Inferior parietal cortex (tissue), 1 donor: ENCODE results near the gene RUNX2.
"Not testable (repeated sequence)": the region's sequence is repeated elsewhere in the genome, so short reads cannot be mapped to it uniquely, and the experiment has no call there.

ENCODE experiments used
- DNase-seq: peaks from one replicate; pipeline ENCODE4 v3.0.0-alpha.2; 2016; ENCODE audit errors: extremely low spot score

The RUNX2 gene

DNA sequence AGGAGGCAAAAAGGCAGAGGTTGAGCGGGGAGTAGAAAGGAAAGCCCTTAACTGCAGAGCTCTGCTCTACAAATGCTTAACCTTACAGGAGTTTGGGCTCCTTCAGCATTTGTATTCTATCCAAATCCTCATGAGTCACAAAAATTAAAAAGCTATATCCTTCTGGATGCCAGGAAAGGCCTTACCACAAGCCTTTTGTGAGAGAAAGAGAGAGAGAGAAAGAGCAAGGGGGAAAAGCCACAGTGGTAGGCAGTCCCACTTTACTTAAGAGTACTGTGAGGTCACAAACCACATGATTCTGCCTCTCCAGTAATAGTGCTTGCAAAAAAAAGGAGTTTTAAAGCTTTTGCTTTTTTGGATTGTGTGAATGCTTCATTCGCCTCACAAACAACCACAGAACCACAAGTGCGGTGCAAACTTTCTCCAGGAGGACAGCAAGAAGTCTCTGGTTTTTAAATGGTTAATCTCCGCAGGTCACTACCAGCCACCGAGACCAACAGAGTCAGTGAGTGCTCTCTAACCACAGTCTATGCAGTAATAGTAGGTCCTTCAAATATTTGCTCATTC is at the start of gene RUNX2:
Gene RUNX2, plus strand, starts transcription at position 375 of the 567 bp plus-strand sequence. CDS start 397 bp downstream, outside the sequence.
- no peak for DNase-seq

DNA sequence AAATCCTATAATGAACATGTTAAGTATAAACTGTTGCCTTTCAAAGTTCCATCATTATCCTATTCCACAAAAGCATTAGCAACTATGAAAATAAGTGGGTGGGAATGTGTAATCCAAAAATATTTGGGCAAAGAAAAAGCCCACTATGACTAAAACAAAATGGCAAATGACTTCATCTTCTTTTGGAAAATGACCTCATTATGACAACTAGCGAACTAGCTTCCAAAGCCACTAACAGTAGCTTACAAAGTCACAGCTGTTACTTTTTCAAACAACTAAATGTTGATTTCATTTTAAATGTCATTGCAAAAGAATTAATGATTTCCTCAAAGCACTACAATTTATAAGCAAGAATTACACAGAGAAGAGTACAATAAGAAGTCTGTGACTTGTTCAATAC is 49.8 kb upstream of the RUNX2 start:
- DNase-seq: no peak

DNA sequence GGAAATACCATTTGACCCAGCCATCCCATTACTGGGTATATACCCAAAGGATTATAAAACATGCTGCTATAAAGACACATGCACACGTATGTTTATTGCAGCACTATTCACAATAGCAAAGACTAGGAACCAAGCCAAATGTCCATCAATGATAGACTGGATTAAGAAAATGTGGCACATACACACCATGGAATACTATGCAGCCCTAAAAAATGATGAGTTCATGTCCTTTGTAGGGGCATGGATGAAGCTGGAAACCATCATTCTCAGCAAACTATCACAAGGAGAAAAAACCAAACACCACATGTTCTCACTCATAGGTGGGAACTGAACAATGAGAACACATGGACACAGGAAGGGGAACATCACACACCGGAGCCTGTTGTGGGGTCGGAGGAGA is 41.4 kb upstream of the RUNX2 start:
- not testable (repeated sequence) for DNase-seq

DNA sequence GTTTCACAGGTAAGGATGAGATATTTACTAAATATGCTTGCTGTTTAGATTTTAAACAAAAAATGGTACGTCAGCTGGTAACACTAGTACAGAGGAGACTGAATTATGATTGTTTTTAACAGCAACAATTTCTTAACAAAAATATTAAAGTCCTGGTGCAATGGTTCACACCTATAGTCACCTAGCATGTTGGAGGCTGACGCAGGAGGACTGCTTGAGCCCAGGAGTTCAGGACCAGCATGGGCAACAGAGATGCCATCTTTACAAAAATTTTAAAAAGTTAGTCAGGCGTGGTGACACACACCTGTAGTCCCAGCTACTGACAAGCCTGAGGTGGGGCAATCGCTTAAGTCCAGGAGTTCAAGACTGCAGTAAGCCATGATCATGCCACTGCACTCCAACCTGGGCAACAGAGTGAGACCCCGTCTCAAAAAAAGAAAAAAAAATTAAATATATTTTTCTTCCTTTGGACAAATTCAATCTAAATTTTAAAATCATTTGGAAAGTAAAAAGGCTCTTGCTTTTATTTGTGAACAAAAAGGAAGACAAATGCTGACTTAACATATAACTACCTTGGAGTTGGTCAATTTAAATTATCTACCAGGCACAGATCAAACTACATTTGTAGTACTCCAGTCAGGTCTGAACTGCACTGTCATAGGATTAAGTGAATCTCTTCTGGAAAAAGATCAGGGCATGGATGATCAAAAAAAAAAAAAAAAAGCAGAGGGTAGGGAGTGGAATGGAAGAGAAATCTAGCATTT is 38.2 kb upstream of the RUNX2 start:
- no peak for DNase-seq

DNA sequence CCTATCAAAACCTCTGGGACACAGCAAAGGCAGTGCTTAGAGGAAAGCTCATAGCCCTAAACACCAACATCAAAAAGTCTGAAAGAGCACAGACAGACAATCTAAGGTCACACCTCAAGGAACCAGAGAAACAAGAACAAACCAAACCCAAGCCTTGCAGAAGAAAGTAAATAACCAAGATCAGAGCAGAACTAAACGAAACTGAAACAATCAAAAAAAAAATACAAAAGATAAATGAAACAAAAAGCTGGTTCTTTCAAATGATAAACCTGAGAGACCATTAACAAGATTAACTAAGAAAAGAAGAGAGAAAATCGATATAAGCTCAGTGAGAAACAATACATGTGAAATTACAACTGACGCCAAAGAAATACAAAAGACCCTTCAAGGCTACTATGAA is 34.8 kb upstream of the RUNX2 start:
- no peak for DNase-seq

DNA sequence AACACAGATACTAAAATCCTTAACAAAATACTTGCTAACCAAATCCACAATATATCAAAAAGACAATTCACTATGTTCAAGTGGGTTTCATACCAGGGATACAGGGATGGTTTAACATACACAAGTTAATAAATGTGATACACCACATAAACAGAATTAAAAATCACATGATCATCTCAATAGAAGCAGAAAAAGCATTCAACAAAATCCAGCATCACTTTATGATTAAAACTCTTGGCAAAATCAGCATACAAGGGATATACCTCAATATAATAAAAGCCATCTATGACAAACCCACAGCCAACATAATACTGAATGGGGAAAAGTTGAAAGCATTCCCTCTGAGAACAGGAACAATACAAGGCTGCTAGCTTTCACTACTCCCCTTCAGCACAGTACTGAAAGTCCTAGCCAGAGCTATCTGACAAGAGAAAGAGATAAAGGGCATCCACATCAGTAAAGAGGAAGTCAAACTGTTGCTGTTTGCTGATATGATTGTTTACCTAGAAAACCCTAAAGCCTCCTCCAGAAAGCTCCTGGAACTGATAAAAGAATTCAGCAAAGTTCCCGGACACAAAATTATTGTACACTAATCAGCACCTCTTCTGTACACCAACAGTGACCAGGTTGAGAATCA is 33.9 kb upstream of the RUNX2 start:
- DNase-seq: peak; percentile 14

DNA sequence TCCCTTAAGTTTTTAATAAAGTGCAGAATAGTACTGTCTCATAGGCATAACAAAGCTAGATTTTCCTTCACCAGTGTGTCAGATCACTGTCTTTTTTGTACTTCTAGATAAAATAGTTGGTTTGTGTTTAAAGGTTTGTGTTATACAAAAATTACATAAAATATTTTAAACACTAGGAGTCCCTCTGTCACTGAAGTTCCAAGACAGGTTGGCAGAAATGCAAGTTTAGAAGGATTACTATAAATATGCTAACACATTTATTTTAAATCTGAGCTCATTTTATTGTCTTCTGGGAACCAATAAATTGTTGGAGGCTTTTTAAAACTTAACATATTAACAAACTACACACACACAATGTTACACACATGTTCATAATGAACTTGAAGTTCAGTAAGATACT is 30.8 kb upstream of the RUNX2 start:
- no peak for DNase-seq

DNA sequence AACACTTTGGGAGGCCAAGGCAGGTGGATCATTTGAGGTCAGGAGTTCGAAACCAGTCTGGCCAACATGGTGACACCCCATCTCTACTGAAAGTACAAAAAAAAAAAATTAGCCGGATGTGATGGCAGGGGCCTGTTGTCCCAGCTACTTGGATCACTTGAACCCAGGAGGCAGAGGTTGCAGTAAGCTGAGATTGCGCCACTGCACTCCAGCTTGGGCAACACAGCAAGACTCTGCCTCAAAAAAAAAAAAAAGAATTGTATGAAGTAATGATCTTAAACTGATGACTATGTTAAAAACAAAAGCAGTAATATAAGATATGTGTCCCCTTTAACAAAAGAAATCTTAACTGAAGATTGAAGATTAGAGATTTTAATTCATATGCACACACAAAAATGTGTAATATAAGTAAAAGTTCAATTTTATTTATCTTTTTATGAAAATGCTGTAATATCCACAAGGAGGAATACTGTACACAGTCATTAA is 29.0 kb upstream of the RUNX2 start:
- DNase-seq: no peak

DNA sequence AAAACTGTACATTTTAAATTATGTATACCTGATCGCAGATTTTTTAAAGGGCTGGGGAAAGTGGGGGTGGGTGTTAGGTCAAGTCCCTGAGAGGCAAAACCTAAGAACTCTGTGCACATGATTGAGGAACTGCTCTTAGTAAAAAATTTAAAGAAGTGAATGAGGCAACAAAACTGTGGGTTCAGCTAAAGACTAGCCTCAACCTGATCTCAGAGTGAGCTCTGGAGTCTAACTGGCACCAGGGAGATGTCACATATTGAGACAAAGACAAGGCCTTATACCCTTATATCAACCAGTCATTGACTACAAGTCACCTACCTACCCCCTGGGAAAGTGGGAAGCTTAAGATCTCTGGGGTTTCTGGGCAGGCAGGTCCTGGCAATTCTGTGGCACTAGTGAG is 27.4 kb upstream of the RUNX2 start:
- DNase-seq: no peak

DNA sequence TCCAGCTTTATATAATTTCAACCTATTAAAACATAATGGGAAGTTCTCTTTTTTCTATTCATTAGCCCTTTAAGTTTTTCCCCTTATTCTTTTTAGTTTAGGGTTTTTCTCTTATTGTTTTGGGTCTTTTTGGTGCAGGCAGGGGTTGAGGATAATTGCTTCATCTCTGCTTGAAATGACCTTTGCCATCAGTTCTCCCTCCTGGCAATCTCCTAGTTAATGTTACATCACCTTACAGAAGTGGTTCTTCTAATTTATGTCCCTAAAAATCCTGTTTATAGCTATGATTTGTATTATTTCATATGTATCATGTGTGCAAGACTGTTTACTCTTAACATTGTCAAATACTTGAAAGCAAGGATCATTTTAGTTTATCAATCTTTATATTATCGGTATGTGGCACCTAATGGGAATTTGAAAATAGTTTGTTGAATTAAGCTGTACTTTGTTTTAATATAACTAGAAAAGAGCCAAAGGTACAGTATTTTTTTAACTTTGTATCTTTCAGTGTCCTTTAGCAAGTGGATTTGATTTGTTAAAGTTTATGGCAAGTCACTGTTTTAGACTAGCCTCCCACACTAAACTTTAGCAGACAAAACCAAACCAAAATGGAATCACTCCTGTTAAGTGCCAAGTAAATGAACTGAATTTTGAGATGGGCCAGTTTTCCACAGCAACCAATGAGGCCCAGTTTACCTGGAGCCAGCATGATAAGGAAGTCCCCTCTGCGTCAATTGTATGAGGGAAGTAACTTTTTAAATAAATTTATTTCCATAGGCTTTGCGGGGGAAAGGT is 26.6 kb upstream of the RUNX2 start:
- DNase-seq: no peak

DNA sequence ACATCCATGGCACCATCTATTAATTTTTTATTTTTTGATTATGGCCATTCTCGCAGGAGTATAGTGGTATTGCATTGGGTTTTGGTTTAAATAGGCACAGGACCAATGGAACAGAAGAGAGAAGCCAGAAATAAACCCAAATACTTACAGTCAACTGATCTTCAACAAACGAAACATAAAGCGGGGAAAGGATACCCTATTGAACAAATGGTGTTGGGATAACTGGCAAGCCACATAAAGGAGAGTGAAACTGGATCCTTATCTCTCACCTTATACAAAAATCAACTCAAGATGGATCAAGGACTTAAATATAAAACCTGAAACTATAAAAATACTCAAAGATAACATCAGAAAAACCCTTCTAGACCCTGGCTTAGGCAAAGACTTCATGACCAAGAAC is 25.3 kb upstream of the RUNX2 start:
- DNase-seq: no peak

DNA sequence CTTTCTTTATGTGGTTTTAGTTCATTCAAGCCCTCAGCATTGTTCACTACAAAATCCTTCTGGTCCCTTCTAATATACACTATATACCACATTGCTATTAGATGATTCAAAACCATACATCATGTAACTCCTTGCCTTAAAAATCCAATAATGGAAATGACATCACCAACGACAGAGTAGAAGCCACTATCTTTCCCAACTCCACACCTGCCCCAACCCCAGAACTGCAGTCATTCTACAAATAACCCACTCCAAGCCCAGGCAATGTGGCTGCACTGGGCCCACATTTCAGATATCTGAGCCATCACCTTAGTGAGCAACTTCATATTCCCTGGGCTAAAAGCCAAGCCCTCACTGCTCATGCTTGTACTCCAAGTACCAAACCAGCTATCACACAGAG is 22.6 kb upstream of the RUNX2 start:
- DNase-seq: no peak

DNA sequence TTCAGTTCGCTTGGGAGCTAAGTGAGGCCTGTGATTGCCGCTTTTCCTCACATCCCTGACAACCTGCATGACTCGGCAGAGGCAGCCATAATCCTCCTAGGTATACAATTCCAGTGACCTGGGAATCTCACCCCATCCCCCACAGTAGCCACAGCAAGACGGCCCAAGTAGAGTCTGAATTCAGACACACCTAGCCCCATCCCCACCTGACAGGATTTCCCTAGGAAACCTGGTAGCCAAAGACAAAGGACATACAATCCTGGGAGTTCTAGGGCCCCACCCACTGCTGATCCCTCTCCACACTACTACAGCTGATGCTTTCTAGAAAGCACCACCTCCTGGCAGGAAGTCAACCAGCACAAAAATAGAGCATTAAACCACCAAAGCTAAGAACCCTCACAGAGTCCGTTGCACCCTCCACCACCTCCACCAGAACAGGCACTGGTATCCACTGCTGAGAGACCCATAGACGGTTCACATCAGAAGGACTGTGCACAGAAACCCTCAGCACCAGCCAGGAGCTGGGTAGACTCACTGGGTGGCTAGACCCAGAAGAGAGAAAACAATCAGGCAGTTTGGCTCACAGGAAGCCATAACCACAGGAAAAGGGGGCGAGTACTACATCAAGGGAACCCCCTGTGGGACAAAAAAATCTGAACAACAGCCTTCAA is 17.9 kb upstream of the RUNX2 start:
- DNase-seq: no peak

DNA sequence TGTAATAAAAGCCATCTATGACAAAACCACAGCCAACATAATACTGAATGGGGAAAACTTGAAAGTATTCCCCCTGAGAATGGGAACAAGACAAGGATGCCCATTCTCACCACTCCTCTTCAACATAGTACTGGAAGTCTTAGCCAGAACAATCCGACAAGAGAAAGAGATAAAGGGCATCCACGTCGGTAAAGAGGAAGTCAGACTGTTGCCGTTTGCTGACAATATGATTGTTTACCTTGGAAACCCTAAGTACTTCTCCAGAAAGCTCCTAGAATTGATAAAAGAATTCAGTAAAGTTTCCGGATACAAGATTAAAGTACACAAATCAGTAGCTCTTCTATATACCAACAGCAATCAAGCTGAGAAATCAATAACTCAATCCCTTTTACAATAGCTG is 14.0 kb upstream of the RUNX2 start:
- no peak for DNase-seq

DNA sequence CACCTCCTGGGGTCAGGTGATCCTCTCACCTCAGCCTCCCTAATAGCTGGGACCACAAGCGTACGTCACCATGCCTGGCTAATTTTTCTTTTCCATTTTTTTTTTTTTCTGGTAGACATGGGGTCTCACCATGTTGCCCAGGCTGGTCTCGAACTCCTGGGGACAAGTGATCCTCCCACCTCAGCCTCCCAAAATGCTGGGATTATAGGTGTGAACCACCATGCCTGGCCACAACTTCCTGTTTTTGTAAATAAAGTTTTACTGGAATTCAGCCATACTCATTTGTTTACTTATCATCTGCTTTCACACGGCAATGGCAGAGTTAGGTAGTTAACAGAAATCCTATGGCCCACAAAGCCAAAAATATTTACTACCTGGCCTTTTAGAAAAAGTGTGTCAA is 7.8 kb upstream of the RUNX2 start:
- DNase-seq: no peak

DNA sequence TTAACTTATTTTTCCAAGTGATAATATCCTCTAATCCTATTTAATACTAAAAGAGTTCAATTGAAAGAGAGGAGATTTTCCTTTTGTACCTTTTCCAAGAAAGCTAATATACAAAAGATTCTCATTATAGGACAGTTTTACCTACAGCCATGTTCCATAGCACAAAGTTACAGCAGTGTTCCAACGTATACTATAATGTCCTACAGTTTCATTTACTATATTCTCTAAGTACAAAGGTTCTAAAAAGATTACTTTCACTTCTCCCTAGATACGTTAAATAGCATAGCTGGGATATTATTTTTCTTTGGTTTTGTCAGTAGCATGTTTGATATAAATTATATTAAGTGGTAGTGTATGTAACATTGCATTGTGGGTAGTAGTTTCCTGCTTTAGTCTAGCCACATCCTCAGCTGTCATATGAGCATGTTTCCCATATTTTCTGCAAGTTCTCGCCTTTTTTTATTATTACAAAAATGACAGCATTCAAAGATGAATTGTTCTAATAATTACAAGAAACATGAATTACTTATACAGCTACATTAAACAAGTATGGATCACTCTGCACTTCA is 4.4 kb upstream of the RUNX2 start:
- DNase-seq: no peak

DNA sequence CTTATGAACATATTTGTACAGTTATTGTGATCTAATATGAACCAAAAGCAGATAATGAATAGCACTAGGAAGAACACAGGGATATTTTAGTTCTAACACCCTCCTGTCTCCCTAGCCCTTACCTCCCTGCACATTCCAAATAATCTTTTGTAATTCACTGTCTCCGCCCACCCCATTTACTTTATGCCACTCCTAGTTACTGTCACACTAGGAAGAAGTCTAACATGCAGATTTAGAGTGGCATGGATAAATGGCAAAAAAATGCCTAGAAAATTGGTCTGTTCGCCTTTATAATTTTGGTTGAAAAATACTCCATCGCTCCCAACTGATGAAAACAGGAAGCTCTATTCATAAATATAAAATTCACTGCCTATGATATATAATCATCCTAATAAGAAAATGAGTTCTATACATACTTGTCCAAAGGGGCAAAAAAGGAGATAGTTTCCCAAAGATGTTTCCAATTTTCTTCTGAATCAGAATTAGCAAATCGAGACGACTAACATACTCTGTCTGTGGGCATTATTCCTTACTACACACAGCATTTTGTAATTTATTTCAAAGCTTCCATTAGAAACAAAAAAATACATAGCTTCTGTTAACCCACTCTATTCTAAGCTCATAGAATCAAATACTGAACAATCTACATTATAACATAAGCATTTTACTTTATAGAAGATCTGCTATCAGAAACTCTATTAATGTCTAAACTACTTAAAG is 1.3 kb upstream of the RUNX2 start:
- no peak for DNase-seq

DNA sequence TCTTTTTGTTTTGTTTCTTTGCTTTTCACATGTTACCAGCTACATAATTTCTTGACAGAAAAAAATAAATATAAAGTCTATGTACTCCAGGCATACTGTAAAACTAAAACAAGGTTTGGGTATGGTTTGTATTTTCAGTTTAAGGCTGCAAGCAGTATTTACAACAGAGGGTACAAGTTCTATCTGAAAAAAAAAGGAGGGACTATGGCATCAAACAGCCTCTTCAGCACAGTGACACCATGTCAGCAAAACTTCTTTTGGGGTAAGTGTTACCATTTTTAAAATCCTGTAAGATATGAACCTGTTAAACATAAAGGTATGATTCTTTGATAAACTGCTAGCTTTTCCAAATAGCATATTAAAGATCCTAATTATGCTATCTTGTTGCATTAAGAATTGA is 393 bp downstream of the RUNX2 start:
- no peak for DNase-seq

DNA sequence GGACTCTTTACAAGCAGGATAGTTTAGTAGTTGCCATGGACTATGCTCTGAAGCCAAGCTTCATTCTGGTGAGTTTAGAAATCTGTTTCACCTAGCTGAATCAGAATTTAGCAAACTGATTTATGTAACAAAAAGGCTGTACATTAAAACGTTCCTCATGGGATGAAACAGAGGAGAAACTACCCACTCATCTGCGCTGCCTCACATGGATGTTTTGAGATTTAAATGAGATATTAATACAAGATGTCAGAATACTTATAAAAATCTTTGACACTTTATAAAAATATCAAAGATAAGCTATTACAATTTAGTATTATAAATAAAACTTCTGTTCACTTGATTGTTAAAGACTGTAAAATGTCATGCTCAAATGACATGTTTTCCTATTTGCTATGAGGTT is 16.8 kb downstream of the RUNX2 start:
- no peak for DNase-seq

DNA sequence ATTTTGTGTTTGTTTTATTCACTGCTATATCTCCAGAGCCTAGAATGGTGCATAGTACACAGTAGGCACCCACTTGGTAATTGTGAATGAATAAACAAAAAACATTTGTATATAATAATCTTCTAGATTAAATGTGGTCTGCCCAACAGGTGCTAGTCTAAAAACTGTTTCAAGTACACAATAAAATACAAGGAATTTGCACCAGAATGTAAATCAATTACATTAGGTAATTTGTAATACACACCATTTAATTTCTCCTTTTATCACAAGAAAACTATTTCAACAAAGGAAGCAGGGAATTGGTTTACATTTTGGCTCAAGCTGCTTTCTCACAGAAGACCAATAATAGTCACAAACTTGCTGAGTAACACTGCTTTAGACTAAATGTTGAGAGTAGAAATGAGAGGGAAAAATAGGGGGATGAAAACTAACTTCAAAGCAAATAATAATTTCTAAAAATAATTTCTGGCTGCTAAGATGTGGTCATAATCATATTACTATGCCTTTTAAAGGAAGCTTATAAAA is 22.1 kb downstream of the RUNX2 start:
- no peak for DNase-seq

DNA sequence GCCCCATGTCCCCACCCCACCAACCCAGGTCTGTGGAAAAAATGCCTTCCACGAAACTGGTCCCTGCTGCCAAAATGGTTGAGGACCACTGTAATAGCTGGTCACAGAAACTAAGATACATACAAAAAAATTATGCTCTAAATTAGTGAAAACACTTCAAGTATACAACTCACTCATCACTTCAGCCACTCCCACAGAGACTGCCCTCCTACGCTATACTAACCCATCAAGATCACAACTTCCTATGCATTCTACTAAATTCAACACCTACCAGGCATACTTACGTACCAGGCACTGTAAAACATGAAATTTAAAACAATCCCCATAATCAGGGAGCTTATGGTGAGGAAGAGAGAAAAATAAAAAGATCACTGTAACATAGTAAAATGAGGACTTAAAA is 22.9 kb downstream of the RUNX2 start:
- DNase-seq: no peak
